ENCODE data around the gene ATXN1. TPM values are rescaled to one million over a fixed set of nuclear protein-coding genes. Genes with fewer than 3 reads are reported as not detected.

The ATXN1 gene
- total RNA-seq, 2 experiments from 2014 or later, result 34.1 to 36.7 TPM

- Mint-ChIP-seq H3K9me3 (no peaks in the 10 kb centered on the region), H3K27me3 (no peaks in the 10 kb centered on the region), H3K27ac (no peak overlapping the region), H3K36me3 (peaks cover 8% of the 10 kb centered on the region), H3K4me3 (no peak overlapping the region), H3K4me1 (ENCODE audit: low read depth) (peaks cover 74% of the 10 kb centered on the region)
- POLR2A ChIA-PET, result no interaction called here
- intact Hi-C loops (cut with micrococcal nuclease), result no loop called here
- no peak for DNase-seq
- CTCF ChIA-PET, result interaction anchor here (5.2 kb wide), 1 partner anchor 18 kb away, joined by 34 read pairs; no protein-coding TSS in a partner anchor
Measured at GRCh38 chr6:16493802-16494201, 267.5 kb downstream of the ATXN1 start.

GRCh38 chr6:16493112-16493511 lies 268.1 kb downstream of the ATXN1 start:
- Mint-ChIP-seq H3K4me3 (no peak overlapping the region), H3K4me1 (ENCODE audit: low read depth) (peaks cover 75% of the 10 kb centered on the region), H3K27me3 (no peaks in the 10 kb centered on the region), H3K36me3 (peaks cover 6% of the 10 kb centered on the region), H3K27ac (no peak overlapping the region), H3K9me3 (no peaks in the 10 kb centered on the region)
- CTCF ChIA-PET, result interaction anchor here (0.7 to 5.2 kb wide), 2 partner anchors 19 to 96 kb away, joined by 5 to 34 read pairs; no protein-coding TSS in a partner anchor
- intact Hi-C loops (cut with micrococcal nuclease), result no loop called here
- no peak for DNase-seq
- POLR2A ChIA-PET, result no interaction called here

- POLR2A ChIA-PET, result no interaction called here
- Mint-ChIP-seq H3K36me3 (peaks cover 2% of the 10 kb centered on the region), H3K27me3 (no peaks in the 10 kb centered on the region), H3K4me3 (no peak overlapping the region), H3K9me3 (no peaks in the 10 kb centered on the region), H3K27ac (no peak overlapping the region), H3K4me1 (ENCODE audit: low read depth) (peaks cover 75% of the 10 kb centered on the region)
- no peak for DNase-seq
- CTCF ChIA-PET, result no interaction called here
- intact Hi-C loops (cut with micrococcal nuclease), result no loop called here
Measured at GRCh38 chr6:16491666-16492313, 269.5 kb downstream of the ATXN1 start.

GRCh38 chr6:16490616-16491015 lies 270.6 kb downstream of the ATXN1 start:
- no peak overlapping the region for H3K27ac Mint-ChIP-seq
- H3K9me3 Mint-ChIP-seq, result no peaks in the 10 kb centered on the region
- POLR2A ChIA-PET, result no interaction called here
- no peaks in the 10 kb centered on the region for H3K27me3 Mint-ChIP-seq
- DNase-seq, result no peak
- CTCF ChIA-PET, result no interaction called here
- peaks cover 5% of the 10 kb centered on the region for H3K36me3 Mint-ChIP-seq
- no peak overlapping the region for H3K4me3 Mint-ChIP-seq
- intact Hi-C loops (cut with micrococcal nuclease), result no loop called here
- H3K4me1 Mint-ChIP-seq (ENCODE audit: low read depth), result peaks cover 78% of the 10 kb centered on the region

- Mint-ChIP-seq H3K27ac (peak overlapping the region; percentile 87), H3K27me3 (no peaks in the 10 kb centered on the region), H3K9me3 (no peaks in the 10 kb centered on the region), H3K36me3 (peaks cover 18% of the 10 kb centered on the region), H3K4me1 (ENCODE audit: low read depth) (peaks cover 79% of the 10 kb centered on the region), H3K4me3 (no peak overlapping the region)
- ChIA-PET POLR2A (interaction anchor here (0.7 to 1.2 kb wide), 2 partner anchors 15 to 49 kb away, joined by 3 to 4 read pairs; no protein-coding TSS in a partner anchor), CTCF (interaction anchor here (0.6 to 1.6 kb wide), 4 partner anchors 16 to 170 kb away, joined by 3 to 5 read pairs (median 4); no protein-coding TSS in a partner anchor)
- no peak for DNase-seq
- intact Hi-C loops (cut with micrococcal nuclease), result loop anchor here (1.0 kb wide), 1 partner anchor 22 kb away; no protein-coding TSS in a partner anchor
Measured at GRCh38 chr6:16488813-16489212, 272.4 kb downstream of the ATXN1 start.

- Mint-ChIP-seq H3K36me3 (peaks cover 25% of the 10 kb centered on the region), H3K27ac (peak overlapping the region; percentile 87), H3K9me3 (peaks cover 1% of the 10 kb centered on the region), H3K4me3 (peak overlapping the region; percentile 17), H3K4me1 (ENCODE audit: low read depth) (peaks cover 84% of the 10 kb centered on the region), H3K27me3 (no peaks in the 10 kb centered on the region)
- CTCF ChIA-PET, result interaction anchor here (1.1 to 1.6 kb wide), 2 partner anchors 17 to 26 kb away, joined by 4 read pairs; no protein-coding TSS in a partner anchor
- POLR2A ChIA-PET, result interaction anchor here (0.7 to 1.2 kb wide), 5 partner anchors 15 to 167 kb away, joined by 3 to 4 read pairs (median 3); no protein-coding TSS in a partner anchor
- intact Hi-C loops (cut with micrococcal nuclease), result loop anchor here (1.0 to 2.0 kb wide), 3 partner anchors 10 to 23 kb away; no protein-coding TSS in a partner anchor
- no peak for DNase-seq
Measured at GRCh38 chr6:16487996-16488674, 273.1 kb downstream of the ATXN1 start.

GRCh38 chr6:16486661-16487060 lies 274.6 kb downstream of the ATXN1 start:
- ChIA-PET POLR2A (interaction anchor here (0.6 to 2.6 kb wide), 2 partner anchors 13 to 16 kb away, joined by 3 to 12 read pairs; no protein-coding TSS in a partner anchor), CTCF (interaction anchor here (0.8 to 2.7 kb wide), 2 partner anchors 24 kb away, joined by 4 to 11 read pairs; no protein-coding TSS in a partner anchor)
- peaks cover 4% of the 10 kb centered on the region for H3K9me3 Mint-ChIP-seq

GRCh38 chr6:16483315-16483875 lies 277.9 kb downstream of the ATXN1 start:
- Mint-ChIP-seq H3K4me1 (ENCODE audit: low read depth) (peaks cover 93% of the 10 kb centered on the region), H3K27me3 (no peaks in the 10 kb centered on the region), H3K9me3 (peaks cover 4% of the 10 kb centered on the region), H3K4me3 (peak overlapping the region; percentile 65), H3K27ac (peak overlapping the region; percentile 87), H3K36me3 (peaks cover 40% of the 10 kb centered on the region)
- POLR2A ChIA-PET, result interaction anchor here (1.0 to 1.4 kb wide), 3 partner anchors 9 to 63 kb away, joined by 3 to 5 read pairs (median 3); no protein-coding TSS in a partner anchor
- intact Hi-C loops (cut with micrococcal nuclease), result loop anchor here (1.0 kb wide), 5 partner anchors 8 to 279 kb away; no protein-coding TSS in a partner anchor
- CTCF ChIA-PET, result interaction anchor here (1.1 to 3.3 kb wide), 3 partner anchors 11 to 70 kb away, joined by 3 to 11 read pairs (median 3); no protein-coding TSS in a partner anchor
- peak; percentile 44 for DNase-seq

More at GRCh38 chr6:16486661-16487060, 274.6 kb downstream of the ATXN1 start:
- Mint-ChIP-seq H3K4me1 (ENCODE audit: low read depth) (peaks cover 92% of the 10 kb centered on the region), H3K36me3 (peaks cover 32% of the 10 kb centered on the region), H3K4me3 (peak overlapping the region; percentile 58), H3K27ac (peak overlapping the region; percentile 87), H3K27me3 (no peaks in the 10 kb centered on the region)
- peak; percentile 71 for DNase-seq
- intact Hi-C loops (cut with micrococcal nuclease), result loop anchor here (1.0 to 2.0 kb wide), 2 partner anchors 12 to 14 kb away; no protein-coding TSS in a partner anchor

- intact Hi-C loops (cut with micrococcal nuclease), result loop anchor here (1.0 kb wide), 5 partner anchors 8 to 279 kb away; no protein-coding TSS in a partner anchor
- peak; percentile 53 for DNase-seq
- Mint-ChIP-seq H3K4me3 (peak overlapping the region; percentile 65), H3K4me1 (ENCODE audit: low read depth) (peaks cover 93% of the 10 kb centered on the region), H3K27me3 (no peaks in the 10 kb centered on the region), H3K27ac (peak overlapping the region; percentile 87), H3K9me3 (peaks cover 4% of the 10 kb centered on the region), H3K36me3 (peaks cover 44% of the 10 kb centered on the region)
- CTCF ChIA-PET, result interaction anchor here (0.7 to 3.3 kb wide), 3 partner anchors 11 to 69 kb away, joined by 3 to 11 read pairs (median 3); no protein-coding TSS in a partner anchor
- POLR2A ChIA-PET, result interaction anchor here (0.6 to 3.0 kb wide), 5 partner anchors 9 to 276 kb away, joined by 3 to 16 read pairs (median 3); no protein-coding TSS in a partner anchor
Measured at GRCh38 chr6:16482702-16483314, 278.5 kb downstream of the ATXN1 start.

- Mint-ChIP-seq H3K27ac (peak overlapping the region; percentile 87), H3K27me3 (no peaks in the 10 kb centered on the region), H3K9me3 (peaks cover 4% of the 10 kb centered on the region), H3K4me1 (ENCODE audit: low read depth) (peaks cover 93% of the 10 kb centered on the region), H3K4me3 (peak overlapping the region; percentile 47), H3K36me3 (peaks cover 53% of the 10 kb centered on the region)
- DNase-seq, result peak; percentile 76
- ChIA-PET CTCF (interaction anchor here (0.7 to 1.6 kb wide), 5 partner anchors 10 to 69 kb away, joined by 3 to 8 read pairs (median 4); no protein-coding TSS in a partner anchor), POLR2A (interaction anchor here (0.6 to 3.0 kb wide), 9 partner anchors 11 to 277 kb away, joined by 3 to 16 read pairs (median 4); no protein-coding TSS in a partner anchor)
- intact Hi-C loops (cut with micrococcal nuclease), result loop anchor here (1.0 kb wide), 3 partner anchors 11 to 150 kb away; no protein-coding TSS in a partner anchor
Measured at GRCh38 chr6:16481697-16482399, 279.4 kb downstream of the ATXN1 start.
